VCaP (cell line): ENCODE data around the gene SAMD10.

Experiments
- H3K27ac ChIP-seq: fragments of 450-650 bp; 2 replicates; pipeline ENCODE4 v1.5.1; 2017
- CTCF ChIP-seq: fragments of 450-650 bp; conservative IDR thresholded peaks from 2 replicates; pipeline ENCODE4 v1.5.1; 2017; ENCODE audit warnings: mild to moderate bottlenecking, moderate library complexity

SAMD10 gene

GRCh38 chr20:63958471-63958870, 21.0 kb downstream of the SAMD10 start:
- TF ChIP-seq CTCF, result no peak
- H3K27ac ChIP-seq, result peak overlapping the region; percentile 98; the same call in 1 of the 2 replicates

GRCh38 chr20:63957690-63958441, 21.6 kb downstream of the SAMD10 start:
- TF ChIP-seq CTCF, result no peak
- H3K27ac ChIP-seq, result peak overlapping the region; percentile 98

- peak overlapping the region; percentile 98 for H3K27ac ChIP-seq
- no peak for TF ChIP-seq CTCF
Observed at GRCh38 chr20:63957004-63957689, 22.3 kb downstream of the SAMD10 start.

- TF ChIP-seq CTCF, result no peak
- H3K27ac ChIP-seq, result peak overlapping the region; percentile 98
Observed at GRCh38 chr20:63956664-63957003, 22.8 kb downstream of the SAMD10 start.

GRCh38 chr20:63955827-63956663, 23.4 kb downstream of the SAMD10 start, which contains the start of gene UCKL1:
UCKL1 (minus strand) TSS chr20:63956416; CDS start chr20:63956372, 44 bp downstream.
- peak; percentile 36 for TF ChIP-seq CTCF
- H3K27ac ChIP-seq, result peak within 1 kb of the TSS; percentile 98

- TF ChIP-seq CTCF, result peak; percentile 69
- H3K27ac ChIP-seq, result peak overlapping the region; percentile 98
Observed at GRCh38 chr20:63955281-63955826, 24.1 kb downstream of the SAMD10 start.
